CD4-positive, alpha-beta T cell treated with Interleukin-6 for 4 hours (primary cell): ENCODE measurements around the gene CYBC1.

Source experiments
- DNase-seq: peaks from one replicate; pipeline ENCODE4 v3.0.0-alpha.2; 2020; ENCODE audit warnings: mixed read lengths

Gene CYBC1

GRCh38 chr17:82407255-82407654 lies 43.3 kb downstream of the CYBC1 start:
- DNase-seq = no peak

- no peak for DNase-seq
Observed at GRCh38 chr17:82406131-82406671, 44.4 kb downstream of the CYBC1 start.

GRCh38 chr17:82405051-82405450 lies 45.5 kb downstream of the CYBC1 start:
- no peak for DNase-seq

GRCh38 chr17:82403662-82404660 lies 46.6 kb downstream of the CYBC1 start:
- DNase-seq = no peak

GRCh38 chr17:82402865-82403264 lies 47.7 kb downstream of the CYBC1 start:
- no peak for DNase-seq

- DNase-seq = peak; percentile 67
Observed at GRCh38 chr17:82400830-82401229, 49.7 kb downstream of the CYBC1 start.

GRCh38 chr17:82400206-82400605 lies 50.3 kb downstream of the CYBC1 start:
- no peak for DNase-seq

- no peak for DNase-seq
Observed at GRCh38 chr17:82399601-82400101, 50.9 kb downstream of the CYBC1 start.

GRCh38 chr17:82399041-82399441 lies 51.5 kb downstream of the CYBC1 start:
- no peak for DNase-seq

GRCh38 chr17:82397449-82398335 lies 52.9 kb downstream of the CYBC1 start:
- DNase-seq = no peak

GRCh38 chr17:82396601-82397435 lies 53.7 kb downstream of the CYBC1 start:
- no peak for DNase-seq

- DNase-seq = no peak
Observed at GRCh38 chr17:82394278-82394677, 56.3 kb downstream of the CYBC1 start.

- no peak for DNase-seq
Observed at GRCh38 chr17:82392941-82393340, 57.6 kb downstream of the CYBC1 start.
